HG03159 (cell line): ENCODE data around the gene NKX2-4.
"Not testable (repeated sequence)": the region's sequence is repeated elsewhere in the genome, so short reads cannot be mapped to it uniquely, and the experiment has no call there.

Experiments
- ATAC-seq: cut with Tn5 transposase; IDR thresholded peaks from one replicate; pipeline ENCODE4 v1.9.1; 2021; ENCODE audit warnings: mild to moderate bottlenecking, moderate library complexity; ENCODE audit not compliant: unreplicated experiment

NKX2-4 gene

DNA sequence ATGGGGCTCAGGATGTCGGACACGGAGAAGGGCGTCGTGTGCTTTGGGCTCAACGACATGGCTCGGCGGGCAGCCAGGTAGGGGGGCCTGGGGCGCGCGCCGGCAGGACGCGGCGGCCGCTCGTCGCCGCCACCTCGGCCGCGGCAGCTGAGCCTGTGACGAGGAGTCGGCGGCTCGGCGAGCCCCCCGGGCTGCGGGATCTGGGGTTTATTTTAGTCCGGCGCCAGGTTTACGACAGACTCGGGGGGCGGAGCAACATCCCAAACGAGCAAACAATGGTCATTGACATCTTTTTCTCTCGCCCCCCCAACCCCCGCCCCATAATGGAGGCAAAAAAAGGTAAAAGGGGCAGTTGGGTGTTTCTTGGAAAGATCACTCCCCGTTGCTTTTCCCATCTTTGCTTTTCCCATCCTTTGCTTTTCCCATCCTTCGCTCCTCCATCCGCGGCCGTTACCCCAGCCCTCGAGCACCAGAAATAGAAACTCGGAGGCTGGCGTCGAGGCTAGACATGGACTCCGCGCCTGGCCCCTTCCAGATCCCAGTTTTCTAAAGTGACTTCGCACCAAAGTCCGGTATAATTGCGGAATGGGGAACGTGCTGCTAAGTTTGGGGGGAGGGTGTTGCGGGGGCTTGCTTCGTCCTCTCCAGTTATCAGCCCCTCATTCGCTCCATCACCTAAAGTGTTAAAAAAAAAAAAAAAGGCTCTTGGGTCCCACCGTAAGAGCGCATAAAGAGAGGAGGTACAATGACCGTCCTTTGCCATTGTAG lies at the start of gene NKX2-4:
Gene NKX2-4 (minus strand): TSS at position 186 of the 768 bp plus-strand sequence. CDS start 127 bp downstream, at position 59.
- ATAC-seq = no peak

DNA sequence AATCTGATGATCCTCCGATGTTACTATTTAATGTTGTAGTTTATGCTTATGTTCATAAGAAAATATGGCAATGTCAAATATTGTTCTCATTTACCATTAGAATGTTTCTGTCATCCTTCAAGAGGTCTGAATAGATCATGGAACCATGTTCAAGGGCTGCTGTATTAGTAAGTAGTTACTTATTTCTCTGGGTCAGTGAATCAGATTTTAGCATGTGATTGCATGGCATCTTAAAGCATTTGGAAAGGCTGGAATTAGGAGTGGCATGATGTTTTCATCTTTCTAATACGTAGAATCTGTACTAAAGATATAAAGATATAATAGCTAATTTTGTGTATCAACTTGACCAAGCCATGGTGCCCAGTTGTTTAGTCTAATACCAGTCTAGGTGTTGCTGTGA lies 40.5 kb upstream of the NKX2-4 start:
- no peak for ATAC-seq

DNA sequence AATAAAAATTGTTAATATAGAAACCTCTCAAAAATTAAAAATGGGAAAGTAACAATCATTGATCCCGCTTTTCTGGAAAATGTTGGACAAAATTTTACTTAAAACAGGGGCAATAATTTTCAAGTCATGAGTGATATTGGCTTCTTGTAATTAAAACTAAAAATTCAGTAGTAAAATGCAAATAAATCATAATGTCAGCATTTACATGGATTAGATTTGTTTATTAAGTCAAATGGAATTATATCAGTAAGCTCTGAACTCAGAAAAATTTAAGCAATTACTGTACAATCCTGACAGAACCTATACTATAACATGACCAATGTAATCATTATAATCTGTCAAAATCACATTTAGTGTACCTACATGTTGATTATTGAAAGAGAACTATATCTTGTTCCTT lies 39.9 kb upstream of the NKX2-4 start:
- ATAC-seq = no peak

DNA sequence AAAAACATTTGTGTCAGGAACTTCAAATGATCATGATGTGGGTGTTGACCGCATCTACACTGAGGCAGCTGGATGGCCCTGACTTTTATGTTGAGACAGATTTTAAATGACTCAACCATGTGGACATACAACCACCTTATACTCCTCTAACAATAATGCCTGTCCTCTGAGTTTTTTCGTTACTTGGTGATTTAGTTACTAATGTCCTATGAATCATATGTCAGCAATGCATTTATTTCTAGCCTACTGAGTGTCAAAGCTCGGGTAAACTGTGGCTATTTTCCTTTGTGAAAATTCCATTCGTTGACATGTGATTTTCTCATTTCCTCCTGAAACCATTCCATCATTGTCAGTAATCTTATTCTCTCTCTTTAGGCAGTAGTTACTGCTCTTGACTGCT lies 38.9 kb upstream of the NKX2-4 start:
- no peak for ATAC-seq

DNA sequence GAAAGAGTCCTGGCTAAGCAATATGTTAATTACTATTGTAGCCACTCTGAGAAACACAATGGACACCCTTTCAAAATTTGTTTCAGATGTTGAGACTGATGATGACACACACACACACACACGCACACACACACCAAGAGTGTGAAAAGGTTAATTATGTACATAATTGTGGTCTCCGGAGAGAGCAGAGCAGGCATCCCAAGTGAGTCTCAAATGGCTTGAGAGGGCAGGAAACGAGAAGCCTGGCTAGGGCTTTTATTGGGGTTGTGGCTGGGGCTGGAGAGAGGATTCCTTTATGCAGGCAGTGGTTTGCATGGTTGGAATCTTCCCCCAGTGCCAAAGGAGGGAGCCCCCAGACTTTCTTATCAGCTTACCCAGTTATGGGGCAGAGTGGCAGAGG lies 38.2 kb upstream of the NKX2-4 start:
- ATAC-seq = no peak

DNA sequence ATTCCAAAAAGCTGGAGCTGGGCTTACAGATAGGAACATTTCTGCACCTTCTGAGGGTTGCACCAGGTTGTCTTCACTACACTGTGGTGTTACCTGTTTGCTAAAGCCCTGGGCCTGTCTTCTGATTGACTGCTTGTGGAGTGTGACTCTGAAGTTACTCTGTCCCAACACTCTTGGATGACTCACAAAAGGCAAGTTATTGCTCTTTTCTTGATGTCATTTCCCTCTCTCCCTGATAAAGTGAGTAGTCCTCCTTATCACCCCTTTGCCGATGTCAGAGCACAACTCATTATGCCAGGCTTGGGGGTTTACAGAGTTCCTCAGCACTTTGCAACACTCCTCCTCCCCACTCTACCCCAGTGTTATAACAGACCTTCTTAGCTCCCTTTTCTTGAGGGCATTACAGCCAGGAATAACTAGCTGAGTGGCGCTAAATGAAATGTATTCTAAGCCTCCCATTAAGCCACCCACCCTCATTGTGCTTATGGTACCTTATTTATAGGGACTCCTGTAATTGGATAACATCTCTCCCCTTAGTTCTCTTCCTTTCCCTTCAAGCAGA lies 36.1 kb upstream of the NKX2-4 start:
- no peak for ATAC-seq

DNA sequence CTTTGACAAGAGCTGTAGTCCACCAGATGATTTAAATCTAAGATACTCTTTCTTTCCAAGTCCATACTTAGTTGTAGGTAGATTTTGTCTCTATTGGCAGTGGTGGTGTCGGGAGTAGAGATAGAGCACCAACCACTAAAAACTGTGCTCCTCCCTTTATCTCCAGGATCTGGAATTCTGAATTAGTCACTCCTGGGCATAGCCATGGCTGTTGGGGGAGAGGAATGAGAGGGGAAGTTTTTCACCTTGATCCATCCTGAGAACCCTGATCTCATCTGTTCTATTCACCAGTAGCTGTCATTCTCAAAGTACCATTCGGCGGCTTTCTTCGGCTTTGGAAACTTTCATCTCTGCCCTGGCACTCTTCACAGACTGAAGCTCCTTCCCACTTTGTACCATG lies 35.6 kb upstream of the NKX2-4 start:
- ATAC-seq = no peak

DNA sequence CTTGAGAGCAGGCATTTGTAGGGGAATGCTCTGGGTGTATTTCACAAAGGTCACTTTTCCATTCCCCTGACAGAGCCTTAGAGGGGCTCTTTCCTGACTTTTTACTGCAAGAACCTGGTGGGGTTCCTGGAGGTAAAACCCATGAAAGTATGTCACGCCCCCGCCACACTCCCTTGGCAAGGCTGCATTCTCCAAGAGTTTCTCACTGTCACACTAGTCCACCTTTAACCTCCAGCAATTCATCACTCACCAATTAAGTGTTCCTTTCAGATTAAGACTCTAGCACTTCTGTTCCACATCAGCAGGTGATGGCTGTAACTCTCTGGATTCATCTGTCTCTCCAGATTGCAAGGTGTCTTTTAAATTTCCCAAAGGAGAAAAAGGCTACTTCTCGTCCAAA lies 32.7 kb upstream of the NKX2-4 start:
- ATAC-seq = no peak

DNA sequence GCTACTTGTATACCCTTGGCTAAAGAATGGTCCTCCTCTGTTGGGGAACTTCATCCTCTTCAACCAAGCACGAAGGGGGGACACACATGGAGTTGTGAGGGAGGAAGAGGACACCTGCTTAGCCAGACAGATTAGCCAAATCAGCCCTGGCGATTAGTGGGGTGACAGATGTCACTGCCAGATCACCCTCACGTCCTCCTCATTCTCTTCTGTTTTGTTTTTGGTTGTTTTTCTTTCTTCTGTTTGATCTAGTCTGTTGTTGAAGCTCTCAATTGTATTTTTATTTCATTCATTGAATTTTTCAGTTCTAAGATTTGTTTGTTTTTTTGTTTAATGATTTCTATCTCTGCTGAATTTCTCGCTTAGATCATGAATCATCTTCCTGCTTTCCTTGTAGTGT lies 27.5 kb upstream of the NKX2-4 start:
- ATAC-seq = no peak

DNA sequence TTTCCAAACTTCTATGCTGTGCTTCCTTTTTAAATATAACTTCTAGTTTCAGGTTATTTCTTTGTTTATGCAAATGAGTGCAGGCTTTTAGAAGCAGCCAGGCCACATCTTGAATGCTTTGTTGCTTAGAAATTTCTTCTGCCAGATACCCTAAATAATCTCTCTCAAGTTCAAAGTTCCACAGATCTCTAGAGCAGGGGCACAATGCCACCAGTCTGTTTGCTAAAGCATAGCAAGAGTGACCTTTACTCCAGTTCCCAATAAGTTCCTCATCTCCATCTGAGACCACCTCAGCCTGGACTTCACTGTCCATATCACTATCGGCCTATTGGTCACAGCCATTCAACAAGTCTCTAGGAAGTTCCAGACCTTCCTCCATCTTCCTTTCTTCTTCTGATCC lies 26.4 kb upstream of the NKX2-4 start:
- ATAC-seq = not testable (repeated sequence)

DNA sequence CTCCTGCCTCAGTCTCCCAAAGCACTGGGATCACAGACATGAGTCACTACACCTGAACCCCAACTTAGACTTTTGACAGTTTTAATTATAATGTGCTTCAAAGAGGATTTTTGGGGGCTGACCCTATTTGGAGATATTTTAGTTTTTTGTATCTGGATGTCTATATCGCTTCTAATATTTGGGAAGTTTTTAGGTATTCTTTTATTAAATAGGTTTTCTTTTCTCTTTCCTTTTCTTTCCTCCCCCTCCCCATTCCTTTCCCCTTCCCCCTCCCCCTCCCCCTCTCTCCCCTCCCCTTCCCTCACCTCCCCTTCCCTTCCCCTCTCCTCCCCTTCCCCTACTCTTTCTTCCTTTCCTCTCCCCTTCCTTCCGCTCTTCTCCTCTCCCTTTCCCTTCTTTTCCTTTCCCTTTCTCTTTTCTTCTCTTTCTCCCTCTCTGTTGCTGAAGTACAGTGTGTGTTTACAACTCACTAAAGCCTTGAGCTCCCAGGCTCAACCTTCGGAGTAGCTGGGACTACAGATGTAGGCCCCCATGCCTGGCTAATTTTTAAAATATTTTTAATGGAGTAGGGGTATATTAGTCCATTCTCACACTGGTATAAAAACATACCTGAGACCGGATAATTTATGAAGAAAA lies 24.4 kb upstream of the NKX2-4 start:
- ATAC-seq = no peak

DNA sequence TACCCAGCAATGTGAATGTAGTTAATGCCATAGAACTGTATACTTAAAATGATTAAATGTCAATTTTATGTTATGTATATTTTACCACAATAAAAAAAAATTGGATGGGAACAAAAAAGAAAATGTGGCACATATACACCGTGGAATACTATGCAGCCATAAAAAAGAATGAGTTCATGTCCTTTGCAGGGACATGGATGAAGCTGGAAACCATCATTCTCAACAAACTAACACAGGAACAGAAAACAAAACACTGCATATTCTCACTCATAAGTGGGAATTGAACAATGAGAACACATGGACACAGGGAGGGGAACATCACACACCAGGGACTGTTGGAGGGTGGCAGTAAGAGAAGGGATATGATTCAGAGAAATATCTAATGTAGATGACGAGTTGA lies 21.8 kb upstream of the NKX2-4 start:
- ATAC-seq = not testable (repeated sequence)

DNA sequence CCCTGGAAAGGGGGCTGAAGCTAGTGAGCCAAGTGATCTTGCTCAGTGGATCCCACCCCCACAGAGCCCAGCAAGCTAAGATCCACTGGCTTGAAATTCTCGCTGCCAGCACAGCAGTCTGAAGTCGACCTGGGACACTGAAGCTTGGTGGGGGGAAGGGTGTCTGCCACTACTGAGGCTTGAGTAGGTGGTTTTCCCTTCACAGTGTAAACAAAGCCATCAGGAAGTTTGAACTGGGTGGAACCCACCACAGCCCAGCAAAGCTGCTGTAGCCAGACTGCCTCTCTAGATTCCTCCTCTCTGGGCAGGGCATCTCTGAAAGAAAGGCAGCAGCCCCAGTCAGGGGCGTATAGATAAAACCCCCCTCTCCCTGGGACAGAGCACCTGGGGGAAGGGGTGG lies 16.7 kb upstream of the NKX2-4 start:
- not testable (repeated sequence) for ATAC-seq

DNA sequence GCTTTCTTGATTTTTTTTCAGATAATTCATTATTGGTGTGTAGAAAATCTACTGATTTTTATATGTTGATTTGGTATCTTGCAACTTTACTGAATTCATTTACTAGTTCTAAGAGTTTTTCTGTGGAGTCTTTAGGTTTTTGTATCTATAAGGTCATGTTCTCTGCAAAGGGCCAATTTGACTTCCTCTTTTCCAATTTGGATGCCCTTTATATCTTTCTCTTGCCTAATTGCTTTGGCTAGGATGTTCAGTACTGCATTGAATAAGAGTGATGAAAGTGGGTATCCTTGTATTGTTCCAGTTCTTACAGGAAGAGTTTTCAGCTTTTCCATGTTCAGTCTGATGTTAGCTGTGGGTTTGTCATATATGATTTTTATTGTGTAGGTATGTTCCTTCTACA lies 14.4 kb upstream of the NKX2-4 start:
- ATAC-seq = no peak

DNA sequence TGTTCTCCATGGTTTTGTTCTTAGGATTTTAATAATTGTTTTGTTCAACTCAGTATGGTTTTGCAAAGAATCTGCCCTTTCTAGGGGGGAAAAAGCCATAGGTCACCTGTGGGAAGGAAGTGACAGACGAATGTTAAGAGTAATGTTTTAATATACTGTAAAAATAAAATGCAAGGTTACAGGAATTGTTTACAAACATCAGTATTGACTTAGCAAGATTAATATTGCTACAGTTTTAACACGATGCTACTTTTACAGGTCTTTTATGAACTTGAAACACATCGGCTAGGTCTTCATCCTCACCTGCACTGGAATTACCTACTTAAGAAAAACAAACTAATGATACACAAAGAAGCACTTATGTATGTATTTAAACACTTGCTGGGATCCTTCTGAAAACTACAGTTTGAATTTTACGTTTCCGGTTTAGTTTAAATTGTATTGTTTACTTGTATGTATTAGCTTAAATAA lies 1.7 kb upstream of the NKX2-4 start:
- ATAC-seq = no peak

DNA sequence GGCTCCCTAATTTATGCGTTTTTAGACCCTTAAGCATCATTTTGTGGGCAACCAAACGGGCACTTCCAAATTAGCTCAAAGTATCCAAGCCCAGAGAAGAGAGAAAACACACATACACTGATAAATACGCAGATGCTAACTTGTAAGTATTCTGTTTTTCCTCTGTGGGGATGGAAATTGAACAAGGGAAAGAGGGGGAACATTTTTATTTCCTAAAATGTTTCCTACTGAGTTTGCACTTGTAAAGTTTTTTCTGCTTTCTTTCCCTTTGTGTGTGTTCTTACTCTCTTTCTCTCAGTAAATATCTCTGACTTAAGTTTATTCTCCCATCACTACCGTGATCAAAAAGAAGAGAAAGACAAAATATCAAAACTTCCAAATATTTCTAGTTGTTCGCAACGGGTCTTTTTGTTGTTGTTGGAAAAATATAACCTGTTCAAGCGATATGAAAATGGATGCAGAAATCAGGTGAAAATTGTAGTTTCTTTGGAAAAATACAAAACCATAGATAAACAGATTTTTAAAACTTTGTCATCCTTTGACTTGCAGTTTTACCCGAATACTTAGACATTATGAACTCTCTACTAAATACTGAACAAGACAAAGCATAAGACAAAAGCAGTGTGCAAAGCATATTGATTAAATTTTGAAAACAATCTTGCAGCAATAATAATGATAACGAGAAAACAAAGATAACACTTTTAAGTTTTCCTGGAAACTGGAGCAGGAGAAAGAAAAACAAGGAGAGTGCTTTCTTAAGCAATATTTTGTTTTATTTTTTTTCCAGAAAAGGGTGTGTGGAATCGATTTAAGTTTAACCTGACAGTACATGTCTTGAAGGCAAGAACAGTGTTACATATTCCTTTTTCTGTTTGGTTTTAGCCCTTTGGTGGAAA lies 1.0 kb upstream of the NKX2-4 start:
- ATAC-seq = no peak

DNA sequence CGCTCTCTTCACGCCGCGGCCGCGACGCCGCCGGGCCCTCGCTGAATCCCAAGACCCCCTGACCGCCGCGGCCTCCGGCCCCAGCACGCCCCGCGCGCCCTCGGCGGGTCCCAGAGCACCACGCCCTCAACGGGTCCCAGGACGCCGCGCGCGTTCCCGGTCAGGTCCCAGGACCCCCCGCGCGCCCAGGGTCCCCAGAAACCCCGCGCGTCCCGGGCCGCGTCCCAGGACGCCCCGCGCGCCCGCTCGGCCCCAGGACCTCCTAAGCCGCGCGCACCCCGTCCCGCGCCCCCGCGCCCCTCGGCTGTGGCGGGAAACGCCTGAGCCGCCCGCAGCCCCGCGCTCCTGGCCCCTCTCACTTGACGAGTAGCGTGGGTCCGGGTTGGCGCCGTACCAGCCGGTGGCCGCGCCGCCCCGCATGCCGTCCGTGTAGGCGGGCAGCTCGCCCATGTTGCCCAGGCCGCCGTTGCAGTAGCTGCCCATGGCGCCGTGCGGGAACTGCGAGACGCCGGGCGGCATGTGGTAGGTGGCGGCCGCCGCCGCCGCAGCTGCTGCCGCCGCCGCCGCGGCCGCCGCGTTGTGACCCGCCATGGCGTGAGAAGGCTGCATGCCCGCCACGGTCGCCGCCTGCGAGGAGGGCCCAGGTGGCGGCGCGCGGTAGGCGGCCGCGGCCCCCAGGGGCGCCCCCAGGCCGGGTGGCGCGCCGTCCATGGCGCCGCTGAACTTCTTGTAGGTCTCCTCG lies 556 bp downstream of the NKX2-4 start:
- no peak for ATAC-seq

DNA sequence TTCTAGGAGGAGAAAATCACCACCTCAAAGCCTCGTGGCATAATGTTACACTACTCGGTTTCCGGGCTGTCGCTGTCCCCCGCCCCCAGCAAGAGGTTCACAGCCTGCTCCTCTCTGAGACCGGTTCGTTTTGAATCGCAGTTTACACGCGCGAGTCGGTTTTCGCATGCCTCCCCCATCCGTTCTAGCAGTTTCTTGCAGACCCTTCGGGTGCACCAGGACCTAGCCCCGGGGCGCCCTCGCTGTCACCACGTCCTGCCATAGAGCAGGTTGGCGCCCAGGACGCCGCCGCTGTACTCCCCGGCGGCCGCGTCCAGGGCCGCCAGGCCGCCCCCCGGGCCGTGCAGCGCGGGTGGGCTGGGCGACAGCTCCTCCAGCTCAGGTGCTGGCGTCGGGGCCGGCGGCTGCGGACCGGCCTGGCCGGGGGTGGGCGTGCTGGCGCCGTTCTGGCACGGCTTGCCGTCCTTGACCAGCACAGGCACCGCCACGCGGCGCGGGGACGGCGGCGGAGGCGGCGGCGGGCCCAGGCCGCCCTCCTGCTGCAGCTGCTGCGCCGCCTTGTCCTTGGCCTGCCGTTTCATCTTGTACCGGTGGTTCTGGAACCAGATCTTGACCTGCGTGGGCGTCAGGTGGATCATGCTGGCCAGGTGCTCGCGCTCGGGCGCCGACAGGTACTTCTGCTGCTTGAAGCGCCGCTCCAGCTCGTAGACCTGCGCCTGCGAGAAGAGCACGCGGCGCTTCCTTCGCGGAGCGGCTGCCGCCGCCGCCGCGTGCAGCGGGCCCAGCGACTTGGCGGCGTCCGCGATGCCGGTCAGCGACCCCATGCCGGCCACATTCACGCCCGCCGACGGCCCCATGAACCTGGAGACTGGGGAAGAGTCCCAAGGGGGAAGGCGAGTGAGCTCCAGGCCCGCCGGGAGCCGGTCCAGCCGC lies 1.4 kb downstream of the NKX2-4 start:
- ATAC-seq = no peak

DNA sequence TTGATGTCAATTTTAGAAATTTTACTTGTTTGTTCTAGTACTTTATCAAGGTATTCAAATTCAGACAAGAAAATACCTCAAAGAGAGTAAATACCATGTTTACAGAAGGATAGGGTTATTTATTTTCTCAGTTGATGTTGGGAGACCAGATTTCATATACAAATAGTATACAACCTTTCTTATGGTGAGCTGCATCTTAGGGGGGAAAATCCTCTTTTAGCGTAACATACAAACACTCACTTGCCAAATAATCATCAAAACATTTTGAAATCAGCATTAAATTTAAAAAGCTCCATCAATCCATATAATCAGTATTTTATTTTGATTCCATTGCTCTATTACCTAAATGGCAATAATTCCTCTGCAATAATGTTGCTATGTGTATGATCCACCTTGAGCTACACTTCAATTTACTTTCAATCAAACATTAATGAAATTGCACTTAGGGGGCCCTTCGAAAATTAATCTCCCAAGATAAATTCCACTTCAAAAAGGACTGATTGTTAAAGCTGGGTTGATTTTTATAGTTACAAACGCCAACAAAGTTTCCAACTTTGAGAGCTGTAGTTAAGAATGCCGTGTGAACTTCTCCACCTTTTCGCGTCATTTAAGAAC lies 2.2 kb downstream of the NKX2-4 start:
- no peak for ATAC-seq
